Measurements from ENCODE around the gene TBX15. TPM values are rescaled to one million over a fixed set of nuclear protein-coding genes. Genes with fewer than 3 reads are reported as not detected.

The TBX15 gene
- total RNA-seq, 1 donor from 2014 or later = 0.20 TPM

DNA sequence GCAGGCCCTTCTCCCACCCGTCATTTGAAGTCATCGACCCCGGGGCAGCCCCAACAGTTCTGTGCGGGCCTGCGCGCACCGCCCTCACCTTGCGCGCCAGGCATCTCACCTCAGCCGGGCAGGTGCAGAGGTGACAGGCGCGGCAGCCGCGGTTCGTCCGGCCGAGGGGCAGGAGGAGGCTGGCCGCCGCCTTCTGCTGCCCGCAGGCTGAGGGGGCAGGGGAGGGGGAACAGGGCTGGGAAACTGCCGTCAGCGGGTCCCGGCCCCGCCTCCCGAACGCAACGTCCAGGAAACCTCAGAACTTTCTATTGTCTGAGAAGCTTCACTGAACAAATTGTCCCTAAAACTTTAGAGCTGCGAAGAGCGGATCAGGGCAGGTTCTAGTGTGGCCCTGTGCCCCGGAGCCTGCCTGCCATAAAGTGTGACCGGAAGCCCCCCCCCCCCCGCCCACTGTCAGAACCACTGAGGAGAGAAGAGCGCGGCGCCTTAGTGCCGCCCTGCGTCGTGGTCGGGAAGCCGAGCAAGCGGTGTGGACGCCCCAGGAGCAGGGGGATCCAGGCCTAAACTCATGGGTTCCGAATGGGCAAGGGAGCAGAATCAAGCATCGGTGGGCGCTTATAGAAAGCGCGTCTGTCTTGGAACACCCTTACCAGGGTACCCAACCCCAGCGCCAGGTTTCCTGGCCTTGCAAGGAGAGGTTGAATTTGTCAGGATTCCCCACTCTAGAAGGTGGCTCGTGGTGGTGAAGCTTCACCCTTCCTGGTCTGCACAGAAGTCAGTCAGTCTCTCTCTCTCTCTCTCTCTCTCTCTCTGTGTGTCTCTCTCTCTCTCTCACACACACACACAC, 13.3 kb upstream of the TBX15 start:
- no peak for DNase-seq (ENCODE audit: low spot score)

DNA sequence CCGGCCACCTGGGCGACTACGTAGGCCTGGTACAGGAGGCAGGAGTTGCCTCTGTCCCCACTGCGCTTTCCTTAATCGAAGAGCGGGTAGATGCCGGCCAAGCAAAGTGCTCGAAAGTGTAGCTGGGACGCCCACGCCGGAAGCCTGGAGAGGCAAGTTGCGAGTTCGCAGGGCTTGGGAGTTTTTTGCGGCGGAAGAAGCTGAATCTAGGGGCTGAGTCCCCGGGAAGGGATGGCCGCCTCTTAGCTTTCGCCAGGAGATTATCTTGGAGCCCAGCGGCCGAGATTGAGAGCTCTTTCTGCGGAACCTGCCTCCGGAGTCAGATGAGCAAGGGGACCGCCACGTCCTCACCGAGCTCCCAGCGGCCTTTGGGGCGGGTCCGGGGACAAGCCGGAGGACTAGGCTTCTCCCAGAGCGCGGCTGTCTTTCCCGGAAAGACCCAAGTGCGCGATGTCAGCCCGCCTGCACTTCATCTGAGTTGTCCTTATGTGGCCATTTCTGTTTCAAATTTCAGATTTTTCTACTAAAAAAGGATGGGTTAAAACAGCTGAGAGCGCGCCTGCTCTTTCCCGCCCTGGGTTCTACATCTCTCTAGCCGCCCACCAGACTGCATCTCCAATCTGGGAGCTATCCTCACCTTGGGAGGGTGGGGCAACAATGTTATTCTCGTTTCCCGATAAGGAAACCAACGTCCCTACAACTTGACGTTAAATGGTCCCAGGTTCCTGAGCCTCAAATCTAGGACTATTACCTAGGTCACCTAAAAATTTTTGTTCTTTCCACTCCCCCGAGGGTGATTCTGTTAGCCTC, 12.4 kb upstream of the TBX15 start:
- no peak for DNase-seq (ENCODE audit: low spot score)

DNA sequence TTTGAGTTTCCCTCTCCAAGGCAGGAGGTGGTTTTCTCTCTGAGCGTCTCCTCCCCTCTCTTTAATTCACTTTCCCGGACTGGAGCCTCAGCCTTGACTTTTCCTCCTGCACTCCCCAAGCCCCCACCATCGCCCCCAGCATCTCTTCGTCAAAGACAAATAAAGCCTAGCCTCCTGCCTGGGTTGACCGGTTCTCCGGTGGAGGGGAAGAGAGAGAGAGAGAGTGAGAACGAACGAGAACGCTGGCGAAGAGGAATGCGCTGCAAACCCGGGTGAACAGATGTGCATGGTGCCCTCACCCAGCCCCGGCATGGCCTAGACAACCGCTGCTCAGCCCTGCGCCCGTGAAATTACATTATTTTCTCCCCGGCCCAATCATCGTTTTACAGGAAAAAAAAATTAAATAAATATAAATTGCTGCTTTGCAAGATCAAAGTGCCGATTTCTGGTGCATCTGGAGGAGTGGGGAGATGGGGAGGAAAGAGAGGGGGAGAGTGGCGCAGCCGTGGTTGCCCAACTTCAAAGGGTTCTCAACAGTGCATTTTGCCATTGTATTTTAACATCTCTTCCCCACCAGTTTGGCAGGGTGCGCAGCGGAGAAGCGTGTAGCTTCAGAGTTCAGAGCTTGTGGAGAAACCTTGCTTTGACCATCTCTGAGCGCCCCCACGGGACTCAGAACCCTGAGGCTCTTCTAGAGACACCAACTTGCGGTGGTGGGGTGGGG, 11.4 kb upstream of the TBX15 start:
- DNase-seq (ENCODE audit: low spot score) = no peak

DNA sequence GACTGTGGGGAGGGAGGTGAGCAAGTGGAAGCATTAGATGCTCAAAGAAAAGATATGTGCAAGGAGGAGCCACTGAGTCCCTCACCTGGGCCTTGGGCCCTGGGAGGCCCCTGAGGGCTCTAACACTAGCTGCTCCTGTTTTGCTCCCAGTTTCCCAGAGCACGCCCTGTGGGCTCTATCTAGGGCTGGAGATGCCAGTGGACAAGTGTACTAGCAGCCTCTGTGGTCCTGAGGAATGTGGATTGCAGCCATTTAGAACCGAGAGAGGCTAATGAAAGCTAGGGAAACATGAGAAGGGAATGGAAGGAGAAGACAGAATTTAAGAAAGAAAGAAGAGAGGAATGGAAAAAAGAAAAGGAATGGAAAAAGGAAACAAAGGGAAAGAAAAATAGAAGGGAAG, 10.0 kb upstream of the TBX15 start:
- no peak for DNase-seq (ENCODE audit: low spot score)

DNA sequence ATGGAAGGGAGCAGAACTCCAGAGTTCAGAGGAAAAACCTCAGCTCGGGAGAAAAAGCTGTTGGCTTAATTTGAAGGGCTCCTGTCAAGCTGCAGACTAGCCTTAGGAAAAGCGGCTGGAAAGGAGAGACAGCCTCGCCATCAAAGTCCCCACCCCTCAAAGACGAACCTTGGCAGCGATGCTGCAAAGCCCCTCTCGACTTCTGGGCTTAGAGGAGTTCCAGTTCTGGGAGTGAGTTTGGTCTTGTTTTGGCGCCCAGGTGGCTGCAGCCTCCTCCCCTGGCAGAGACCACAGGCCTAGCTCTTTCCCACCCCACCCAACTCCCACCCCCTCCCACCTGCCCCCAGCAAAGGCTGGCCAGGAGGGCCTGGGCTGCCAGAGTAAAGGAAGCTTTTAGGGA, 9.1 kb upstream of the TBX15 start:
- DNase-seq (ENCODE audit: low spot score) = no peak

DNA sequence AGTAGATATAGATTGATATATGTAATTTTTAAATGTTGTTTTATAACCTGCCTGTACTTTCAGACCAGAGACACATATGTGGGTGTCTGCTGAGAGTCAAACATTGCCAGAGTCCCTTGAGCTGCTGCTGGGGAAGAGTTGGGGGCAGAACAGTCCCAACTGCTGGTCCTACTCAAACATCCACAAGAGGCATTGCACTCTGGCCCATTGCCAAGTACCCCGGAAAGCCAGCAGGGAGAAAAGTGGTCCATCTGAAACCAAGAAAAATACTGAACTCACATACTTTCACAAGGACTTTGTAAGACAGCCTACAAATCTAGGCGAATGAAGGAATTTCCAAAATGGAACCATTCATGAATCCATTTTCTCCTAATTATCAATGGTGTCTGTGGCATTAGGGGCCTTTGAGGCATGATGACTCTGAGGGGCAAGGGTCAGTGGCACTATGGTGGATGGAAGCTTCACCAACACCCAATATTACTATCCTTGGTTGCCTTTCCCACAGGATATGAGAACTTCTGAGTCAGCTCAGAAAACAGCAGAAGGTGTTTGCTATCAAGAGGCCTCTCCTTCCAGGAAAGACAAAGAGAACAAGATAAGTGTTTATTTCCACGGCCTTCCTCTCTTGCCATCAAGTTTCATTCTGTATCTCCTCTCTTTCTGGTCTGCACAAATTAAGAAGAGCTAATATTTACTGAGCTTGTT, 7.3 kb upstream of the TBX15 start:
- no peak for DNase-seq (ENCODE audit: low spot score)

DNA sequence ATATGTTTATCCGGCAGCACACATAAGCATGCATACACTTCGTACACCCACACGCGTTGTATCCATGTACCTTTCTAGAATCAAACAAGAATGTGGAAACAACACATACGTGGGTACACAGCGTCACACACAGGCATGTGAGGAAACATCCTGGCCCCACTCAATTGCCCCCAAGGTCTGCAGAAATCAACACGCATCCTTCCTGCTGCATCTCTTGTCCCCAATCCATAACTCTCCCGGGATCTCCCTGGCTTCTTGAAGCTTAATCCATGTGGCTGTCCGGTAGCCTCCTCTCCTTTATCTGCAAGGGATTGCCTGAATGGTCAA, 5.5 kb upstream of the TBX15 start:
- DNase-seq (ENCODE audit: low spot score) = no peak

DNA sequence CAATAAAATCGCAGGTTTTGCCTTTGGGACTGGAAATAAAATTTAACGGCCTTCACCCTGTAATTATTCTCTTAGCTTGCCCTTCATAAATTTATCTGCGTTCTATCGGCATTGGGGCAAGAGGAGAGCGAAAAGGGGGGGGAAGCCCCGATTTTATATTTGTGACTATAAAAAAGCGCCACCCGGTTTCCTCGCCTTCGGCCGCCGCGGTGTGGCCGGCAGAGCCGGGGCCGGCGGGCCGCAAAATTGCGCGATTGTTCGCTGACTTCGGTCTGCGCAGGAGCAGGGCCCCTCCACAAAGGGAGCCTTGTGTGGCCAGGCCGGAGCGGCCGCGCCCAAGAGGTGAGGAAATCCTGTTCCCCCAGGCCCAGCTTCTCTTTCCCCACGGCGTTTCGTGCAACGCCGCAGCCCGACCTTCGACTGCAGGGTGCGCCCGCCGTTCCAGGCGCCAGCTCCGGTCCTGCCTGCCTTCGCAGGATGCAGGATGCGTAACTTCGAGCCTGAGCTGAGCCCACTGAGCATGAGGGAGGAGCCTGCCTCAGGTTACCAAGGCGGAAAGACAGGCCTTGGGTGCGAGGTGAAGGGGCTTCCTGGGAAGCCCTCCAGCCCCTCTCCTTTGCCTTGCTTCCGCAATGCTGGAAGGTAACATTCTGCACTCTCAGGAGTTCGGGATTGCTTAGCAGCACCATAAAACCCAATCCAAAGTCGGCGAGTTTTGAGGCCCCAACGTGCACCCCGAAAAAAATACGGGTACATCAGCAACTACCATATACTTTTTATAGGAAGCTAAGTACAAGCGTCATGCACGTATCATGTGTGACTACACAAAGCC, 4.9 kb upstream of the TBX15 start:
- no peak for DNase-seq (ENCODE audit: low spot score)

DNA sequence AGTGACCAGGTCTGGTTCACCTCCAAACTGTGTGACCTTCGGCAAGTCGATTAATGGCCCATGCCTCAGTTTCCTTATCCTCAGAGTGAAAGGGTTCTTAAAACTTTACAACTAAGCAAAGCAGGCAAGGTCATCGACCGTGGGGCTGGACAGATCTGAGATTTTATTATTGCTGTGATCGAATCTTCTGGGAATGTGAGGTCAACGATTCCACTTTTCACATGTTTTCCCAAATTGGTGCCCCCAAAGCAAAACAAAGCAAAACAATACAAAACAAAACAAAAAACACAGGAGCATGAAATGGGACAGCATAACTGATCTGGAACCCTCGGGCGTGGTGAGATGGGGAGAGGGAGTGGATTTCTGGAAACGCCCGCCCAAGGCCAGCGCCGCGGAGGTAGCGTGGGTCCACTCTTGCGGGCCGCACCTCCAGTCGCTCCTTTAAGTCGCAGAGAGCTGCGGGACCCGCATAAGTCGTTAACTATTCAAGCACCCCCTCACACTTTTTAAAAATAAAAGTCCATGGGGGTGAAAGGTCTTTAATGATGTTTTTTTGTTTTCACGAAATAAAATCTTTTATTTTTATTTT, 4.2 kb upstream of the TBX15 start:
- DNase-seq (ENCODE audit: low spot score) = no peak

DNA sequence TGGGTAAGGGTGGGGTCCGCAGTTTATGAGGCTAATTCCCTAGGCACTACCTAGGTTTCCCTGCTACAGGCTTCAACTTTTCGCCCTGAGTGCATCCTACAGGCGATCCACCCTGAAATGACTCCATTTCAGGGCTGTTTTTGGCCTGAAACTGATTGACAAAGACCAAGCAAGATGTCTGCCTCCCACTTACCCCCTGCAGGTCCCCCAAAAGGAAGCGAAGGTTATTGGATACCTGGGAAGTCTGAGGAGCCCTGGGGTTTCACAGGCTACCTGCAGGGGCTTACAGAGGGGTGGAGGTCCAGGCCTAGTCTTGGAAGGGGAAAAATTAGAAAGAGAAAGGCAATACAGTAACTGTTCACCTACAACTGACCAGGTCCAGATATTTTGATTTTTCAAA, 3.3 kb upstream of the TBX15 start:
- no peak for DNase-seq (ENCODE audit: low spot score)

DNA sequence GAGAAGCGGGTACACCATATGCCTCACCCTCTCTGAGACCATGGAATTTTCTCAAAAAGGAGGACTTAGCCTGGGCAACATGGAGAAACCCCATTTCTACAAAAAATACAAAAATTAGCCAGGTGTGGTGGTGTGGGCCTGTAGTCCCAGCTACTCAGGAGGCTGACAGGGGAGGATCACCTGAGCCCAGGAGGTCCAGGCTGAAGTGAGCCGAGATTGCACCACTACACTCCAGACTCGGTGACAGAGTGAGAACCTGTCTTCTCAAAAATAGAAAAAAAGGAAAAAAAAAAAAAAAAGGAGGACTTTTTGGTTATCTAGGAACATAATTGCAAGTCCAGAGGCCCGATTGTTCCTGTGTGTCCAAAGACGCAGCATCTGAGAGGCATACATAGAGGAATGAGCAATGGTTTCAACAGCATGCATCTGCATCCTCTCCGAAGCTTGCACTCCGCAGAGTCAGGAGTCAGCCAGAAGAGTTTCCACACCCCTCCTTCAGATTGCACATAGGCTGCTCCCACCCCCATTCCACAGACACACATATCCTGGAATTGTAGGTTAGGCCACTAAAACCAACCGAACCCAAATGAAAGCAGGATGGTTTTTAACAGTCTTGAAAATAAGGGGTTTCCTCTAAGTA, 2.5 kb upstream of the TBX15 start:
- no peak for DNase-seq (ENCODE audit: low spot score)

DNA sequence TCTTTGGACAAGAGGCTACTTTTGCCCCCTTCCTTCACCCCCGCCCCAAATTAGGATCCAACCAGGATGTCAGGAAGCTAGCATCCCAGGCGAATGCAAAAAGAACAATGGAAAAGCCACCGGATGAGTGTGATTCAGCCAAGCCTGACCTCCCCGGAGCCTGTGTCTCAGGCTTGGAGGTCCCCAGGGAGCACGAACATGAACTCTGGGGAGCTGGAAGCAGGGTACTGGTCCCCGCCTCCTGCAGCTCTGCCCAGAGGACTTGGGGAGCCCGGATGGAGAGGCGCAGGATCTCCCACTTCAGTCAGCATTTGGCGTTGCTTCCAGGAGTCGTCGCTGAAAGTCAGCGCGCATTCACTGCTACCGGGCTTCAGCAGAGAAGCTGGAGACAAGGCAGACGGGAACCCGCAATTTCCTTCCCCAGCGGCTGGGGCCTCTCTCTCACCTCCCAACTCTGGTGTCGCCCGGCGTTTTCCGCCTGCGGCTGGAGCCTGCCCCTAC, 1.8 kb upstream of the TBX15 start:
- DNase-seq (ENCODE audit: low spot score) = no peak

DNA sequence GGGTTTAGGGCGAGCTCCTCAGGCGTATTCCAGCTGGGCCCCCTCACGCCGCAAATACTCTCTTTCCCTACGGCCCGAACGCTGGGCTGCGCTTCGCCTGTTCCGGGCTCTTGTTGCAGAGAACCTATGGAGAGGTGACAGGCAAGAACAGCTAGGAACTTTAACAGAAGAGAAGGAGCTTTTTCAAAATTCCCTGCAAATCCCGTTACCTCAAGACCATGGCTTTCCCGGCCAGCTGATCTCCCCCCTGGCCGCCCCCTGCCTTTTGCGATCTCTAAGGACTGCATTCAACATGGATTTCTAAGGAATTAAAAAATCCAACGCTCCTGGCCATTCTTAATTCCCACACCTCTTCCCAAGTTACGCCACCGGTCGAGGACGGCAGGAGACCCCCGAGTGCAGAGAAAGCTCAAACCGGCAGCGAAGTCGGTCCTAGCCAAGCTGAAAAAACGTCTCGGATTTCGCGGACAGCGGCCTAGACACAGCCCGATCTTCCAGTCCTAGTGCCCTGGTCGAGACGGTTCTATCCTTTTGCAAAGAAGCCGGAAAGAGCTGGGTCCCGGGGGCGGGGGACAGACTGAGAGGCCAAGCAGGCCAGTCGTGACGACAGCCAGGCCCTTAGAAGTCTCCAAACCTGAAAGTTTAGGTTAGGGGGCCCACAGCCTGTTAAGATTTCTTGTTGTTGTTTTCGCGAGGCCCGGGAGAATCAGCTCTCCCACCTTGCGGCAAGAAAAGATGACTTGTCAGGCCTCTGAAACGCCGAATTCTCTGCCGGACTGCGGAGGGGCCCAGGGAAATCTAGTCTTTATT, 1.1 kb upstream of the TBX15 start:
- DNase-seq (ENCODE audit: low spot score) = no peak

DNA sequence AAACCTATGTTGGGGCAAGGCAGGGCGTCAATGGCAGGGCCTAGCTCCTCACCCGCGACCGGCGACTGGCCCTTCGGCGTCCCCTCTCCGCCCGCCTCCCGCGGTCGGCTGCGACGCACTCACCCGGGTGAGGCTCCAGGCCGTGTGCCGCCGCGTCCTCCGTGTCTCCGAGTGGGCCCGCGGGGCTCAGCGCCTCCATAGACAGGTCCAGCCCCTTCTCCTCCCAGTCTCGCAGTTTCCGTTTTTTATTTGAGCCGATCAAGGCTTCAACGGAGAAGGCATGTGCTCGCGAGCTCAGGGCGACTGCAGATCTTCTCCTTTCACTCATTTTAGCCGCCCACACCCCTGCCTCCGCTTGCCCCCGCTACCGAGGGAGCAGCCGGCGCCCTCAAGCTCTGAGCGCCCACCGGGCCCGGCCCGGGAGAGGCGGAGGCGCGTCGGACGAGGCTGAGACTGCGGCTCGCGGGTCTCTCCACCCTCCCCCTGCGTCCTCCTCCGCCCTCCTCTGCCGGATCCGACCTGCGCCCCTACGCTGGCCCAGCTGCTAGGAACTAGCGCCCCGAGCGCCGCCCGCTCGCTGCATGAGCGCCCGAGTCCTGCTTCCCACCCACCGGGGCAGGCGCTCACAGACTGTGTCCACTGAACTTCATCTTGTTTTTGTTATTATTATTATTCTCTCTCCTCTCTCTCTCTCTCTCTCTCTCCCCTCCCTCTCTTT, 516 bp downstream of the TBX15 start:
- DNase-seq (ENCODE audit: low spot score) = no peak

DNA sequence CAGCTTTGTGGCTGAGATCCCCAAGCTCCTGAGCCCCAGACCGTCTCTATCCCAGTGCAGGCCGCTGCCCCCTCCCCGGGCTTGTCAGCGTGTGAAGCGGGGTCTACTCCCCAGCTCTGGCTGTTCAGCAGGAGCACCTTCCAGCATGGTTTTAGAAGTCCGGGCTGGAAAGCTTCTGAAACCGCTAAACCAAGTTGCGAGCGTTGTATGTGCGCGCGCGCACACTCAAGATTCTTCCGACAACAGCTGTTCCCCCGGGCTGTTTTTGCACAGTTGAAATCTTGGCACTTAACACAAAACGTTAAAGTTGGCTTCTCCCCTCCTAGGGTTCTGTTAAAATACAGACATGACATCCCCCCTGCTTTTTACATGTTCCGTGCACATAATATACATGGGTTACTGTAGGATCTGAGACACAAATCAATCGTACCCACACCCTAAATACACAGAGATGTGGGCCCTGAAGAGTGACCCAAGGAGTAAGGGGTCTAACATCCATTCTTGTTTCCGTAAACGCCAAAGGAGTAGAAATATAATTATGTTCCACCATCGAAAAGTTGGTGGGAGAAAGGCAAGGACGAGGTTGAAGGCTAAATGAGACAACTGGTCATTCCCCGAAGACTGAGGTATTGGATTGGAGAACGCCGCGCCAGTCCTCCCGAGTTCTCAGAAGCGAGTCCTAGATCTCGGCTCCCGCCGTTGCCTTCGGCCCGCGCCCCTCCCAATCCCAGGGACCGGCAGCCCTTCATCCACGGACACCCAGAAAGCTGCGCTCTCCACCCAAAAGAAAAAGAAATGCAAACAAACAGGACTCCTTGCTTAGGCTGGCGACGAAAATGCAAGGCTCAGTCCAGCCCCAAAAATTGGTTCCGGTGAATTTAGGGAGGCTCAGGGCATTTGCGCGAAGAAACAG, 1.3 kb downstream of the TBX15 start:
- no peak for DNase-seq (ENCODE audit: low spot score)

DNA sequence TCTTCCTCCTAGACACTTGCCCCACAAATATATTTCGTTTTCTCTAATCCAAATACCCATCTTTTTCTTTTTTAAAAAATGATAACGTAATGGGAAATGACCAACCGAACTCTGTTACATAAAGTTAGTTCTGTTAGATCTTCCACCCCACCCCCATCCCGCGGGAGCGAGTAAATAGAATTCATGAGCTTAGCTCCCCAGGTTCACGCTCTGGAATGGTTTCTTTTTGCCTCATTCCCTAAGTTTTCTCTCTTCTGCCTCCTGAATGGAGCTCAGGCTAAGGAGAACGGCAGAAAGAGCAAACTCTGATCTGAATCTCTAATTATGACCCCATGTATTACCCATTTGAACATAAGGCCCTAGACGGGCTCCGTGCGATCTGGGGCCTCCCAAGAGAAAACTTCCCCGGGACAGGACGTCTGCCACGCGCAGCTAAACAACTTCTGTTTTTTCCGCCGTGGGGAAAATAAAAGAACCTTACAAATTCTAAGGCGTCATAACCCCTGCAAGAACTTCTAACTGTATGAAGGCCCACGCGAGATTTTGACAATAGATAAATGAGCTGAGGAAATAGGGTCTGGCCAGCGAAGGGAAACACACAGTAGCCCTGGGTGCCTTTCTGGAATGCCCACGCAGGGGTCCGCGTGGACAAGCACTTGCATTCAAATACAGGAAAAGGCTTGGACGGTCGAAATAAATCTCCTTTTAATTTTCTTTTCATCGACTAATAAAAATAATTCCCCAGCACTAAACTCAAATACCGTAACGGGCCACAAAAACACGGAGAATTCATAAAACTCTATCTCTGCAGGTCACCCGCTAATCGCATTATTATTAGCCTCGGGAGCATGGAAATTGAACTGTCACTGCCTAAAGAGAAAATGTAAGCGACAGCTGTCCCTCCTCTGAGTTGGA, 2.2 kb downstream of the TBX15 start:
- DNase-seq (ENCODE audit: low spot score) = no peak
